ENCODE data around the gene MFN2.

DNA sequence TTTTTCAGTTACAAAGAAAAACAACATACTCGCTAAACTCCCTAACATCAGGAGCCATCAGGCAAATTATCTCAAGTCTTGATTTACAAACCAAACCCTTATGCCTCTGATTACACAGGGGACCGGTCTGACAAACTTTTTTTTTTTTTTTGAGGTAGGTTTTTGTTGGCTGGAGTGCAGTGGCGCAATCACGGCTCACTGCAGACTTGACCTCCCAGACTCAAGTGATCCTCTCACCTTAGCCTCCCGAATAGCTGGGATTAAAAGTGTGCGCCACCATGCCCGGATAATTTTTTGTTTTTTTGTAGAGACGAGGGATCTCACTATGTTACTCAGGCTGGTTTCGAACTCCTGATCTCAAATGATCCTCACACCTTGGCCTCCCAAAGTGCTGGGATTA lies 35.3 kb downstream of the MFN2 start:
- TF ChIP-seq, protein P1, sequence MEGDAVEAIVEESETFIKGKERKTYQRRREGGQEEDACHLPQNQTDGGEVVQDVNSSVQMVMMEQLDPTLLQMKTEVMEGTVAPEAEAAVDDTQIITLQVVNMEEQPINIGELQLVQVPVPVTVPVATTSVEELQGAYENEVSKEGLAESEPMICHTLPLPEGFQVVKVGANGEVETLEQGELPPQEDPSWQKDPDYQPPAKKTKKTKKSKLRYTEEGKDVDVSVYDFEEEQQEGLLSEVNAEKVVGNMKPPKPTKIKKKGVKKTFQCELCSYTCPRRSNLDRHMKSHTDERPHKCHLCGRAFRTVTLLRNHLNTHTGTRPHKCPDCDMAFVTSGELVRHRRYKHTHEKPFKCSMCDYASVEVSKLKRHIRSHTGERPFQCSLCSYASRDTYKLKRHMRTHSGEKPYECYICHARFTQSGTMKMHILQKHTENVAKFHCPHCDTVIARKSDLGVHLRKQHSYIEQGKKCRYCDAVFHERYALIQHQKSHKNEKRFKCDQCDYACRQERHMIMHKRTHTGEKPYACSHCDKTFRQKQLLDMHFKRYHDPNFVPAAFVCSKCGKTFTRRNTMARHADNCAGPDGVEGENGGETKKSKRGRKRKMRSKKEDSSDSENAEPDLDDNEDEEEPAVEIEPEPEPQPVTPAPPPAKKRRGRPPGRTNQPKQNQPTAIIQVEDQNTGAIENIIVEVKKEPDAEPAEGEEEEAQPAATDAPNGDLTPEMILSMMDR (IDR thresholded peaks at IDR 0.05), result no peak
- TF ChIP-seq, protein P2, sequence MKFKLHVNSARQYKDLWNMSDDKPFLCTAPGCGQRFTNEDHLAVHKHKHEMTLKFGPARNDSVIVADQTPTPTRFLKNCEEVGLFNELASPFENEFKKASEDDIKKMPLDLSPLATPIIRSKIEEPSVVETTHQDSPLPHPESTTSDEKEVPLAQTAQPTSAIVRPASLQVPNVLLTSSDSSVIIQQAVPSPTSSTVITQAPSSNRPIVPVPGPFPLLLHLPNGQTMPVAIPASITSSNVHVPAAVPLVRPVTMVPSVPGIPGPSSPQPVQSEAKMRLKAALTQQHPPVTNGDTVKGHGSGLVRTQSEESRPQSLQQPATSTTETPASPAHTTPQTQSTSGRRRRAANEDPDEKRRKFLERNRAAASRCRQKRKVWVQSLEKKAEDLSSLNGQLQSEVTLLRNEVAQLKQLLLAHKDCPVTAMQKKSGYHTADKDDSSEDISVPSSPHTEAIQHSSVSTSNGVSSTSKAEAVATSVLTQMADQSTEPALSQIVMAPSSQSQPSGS (CRISPR knock-in tag; IDR thresholded peaks at IDR 0.05; ENCODE audit: borderline replicate concordance, low read depth), result no peak
- TF ChIP-seq NR2C2 (CRISPR knock-in tag; IDR thresholded peaks at IDR 0.05) (no peak), ATF1 (CRISPR knock-in tag; IDR thresholded peaks at IDR 0.05) (no peak), TCF7 (CRISPR knock-in tag; IDR thresholded peaks at IDR 0.05; ENCODE audit: low read depth) (no peak), TEAD4 (CRISPR knock-in tag; IDR thresholded peaks at IDR 0.05) (no peak), ESRRA (CRISPR knock-in tag; IDR thresholded peaks at IDR 0.05; ENCODE audit: borderline replicate concordance) (no peak), GABPB1 (CRISPR knock-in tag; IDR thresholded peaks at IDR 0.05) (no peak), PRRX2 (CRISPR knock-in tag; IDR thresholded peaks at IDR 0.05) (no peak)
- TF ChIP-seq, protein P3, sequence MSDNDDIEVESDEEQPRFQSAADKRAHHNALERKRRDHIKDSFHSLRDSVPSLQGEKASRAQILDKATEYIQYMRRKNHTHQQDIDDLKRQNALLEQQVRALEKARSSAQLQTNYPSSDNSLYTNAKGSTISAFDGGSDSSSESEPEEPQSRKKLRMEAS (CRISPR knock-in tag; IDR thresholded peaks at IDR 0.05), result no peak
